GM21737 (cell line): ENCODE data around the gene IFITM2.
"Not testable (repeated sequence)": the region's sequence is repeated elsewhere in the genome, so short reads cannot be mapped to it uniquely, and the experiment has no call there.

ENCODE experiments used
- ATAC-seq: cut with Tn5 transposase; IDR thresholded peaks from one replicate; pipeline ENCODE4 v1.9.1; 2021; ENCODE audit warnings: mild to moderate bottlenecking, moderate library complexity; ENCODE audit not compliant: unreplicated experiment

IFITM2 gene

GRCh38 chr11:324156-324555 is 16.5 kb downstream of the IFITM2 start:
- no peak for ATAC-seq

- not testable (repeated sequence) for ATAC-seq
These were observed 17.2 kb downstream of the IFITM2 start for GRCh38 chr11:324593-325517.

GRCh38 chr11:325796-326591 is 18.4 kb downstream of the IFITM2 start:
- no peak for ATAC-seq

GRCh38 chr11:326592-326841 is 18.9 kb downstream of the IFITM2 start:
- no peak for ATAC-seq

- ATAC-seq, result peak; percentile 41
These were observed 19.4 kb downstream of the IFITM2 start for GRCh38 chr11:326842-327580.

GRCh38 chr11:327581-327923 is 19.9 kb downstream of the IFITM2 start:
- ATAC-seq, result no peak

GRCh38 chr11:328012-328411 is 20.4 kb downstream of the IFITM2 start:
- ATAC-seq, result no peak

- ATAC-seq, result not testable (repeated sequence)
These were observed 21.0 kb downstream of the IFITM2 start for GRCh38 chr11:328516-329100.

GRCh38 chr11:329886-330253 is 22.3 kb downstream of the IFITM2 start:
- no peak for ATAC-seq

- ATAC-seq, result no peak
These were observed 22.7 kb downstream of the IFITM2 start for GRCh38 chr11:330307-330693.

- ATAC-seq, result no peak
These were observed 23.2 kb downstream of the IFITM2 start for GRCh38 chr11:330694-331357.

- no peak for ATAC-seq
These were observed 23.9 kb downstream of the IFITM2 start for GRCh38 chr11:331358-332060.

GRCh38 chr11:332651-333480 is 25.2 kb downstream of the IFITM2 start:
- no peak for ATAC-seq

GRCh38 chr11:333616-334263 is 26.1 kb downstream of the IFITM2 start:
- not testable (repeated sequence) for ATAC-seq

- no peak for ATAC-seq
These were observed 26.8 kb downstream of the IFITM2 start for GRCh38 chr11:334264-334994.

- ATAC-seq, result no peak
These were observed 28.4 kb downstream of the IFITM2 start for GRCh38 chr11:335779-336658.

GRCh38 chr11:336659-337198 is 29.1 kb downstream of the IFITM2 start:
- no peak for ATAC-seq
